Neuronal stem cell (in vitro differentiated cells): ENCODE measurements around the gene PPP5C.
A peak's percentile ranks its signal among the peaks of the same experiment; 100 is the strongest.

Experiments used
- DNase-seq: peaks from one replicate; pipeline ENCODE4 v3.0.0-alpha.2; 2013; ENCODE audit warnings: low spot score
- H2AFZ ChIP-seq: one replicate; pipeline ENCODE4 v1.6.1; 2013; ENCODE audit warnings: mild to moderate bottlenecking, low read length, inconsistent platforms
- H2AK5ac ChIP-seq: 2 replicates; pipeline ENCODE4 v1.6.1; 2013; ENCODE audit warnings: low read depth, mild to moderate bottlenecking, inconsistent platforms, low read length, moderate library complexity, mixed read lengths
- H2BK120ac ChIP-seq: 2 replicates; pipeline ENCODE4 v1.6.1; 2013; ENCODE audit warnings: low read depth, mild to moderate bottlenecking, inconsistent platforms, low read length, moderate library complexity, mixed read lengths
- H2BK12ac ChIP-seq: one replicate; pipeline ENCODE4 v1.6.1; 2013; ENCODE audit warnings: low read length, inconsistent platforms
- H2BK15ac ChIP-seq: 2 replicates; pipeline ENCODE4 v1.6.1; 2013; ENCODE audit warnings: mild to moderate bottlenecking, low read length, inconsistent platforms, mixed read lengths
- H2BK5ac ChIP-seq: one replicate; pipeline ENCODE4 v1.6.1; 2013; ENCODE audit warnings: inconsistent platforms, mild to moderate bottlenecking, low read length, moderate library complexity
- H3K14ac ChIP-seq: one replicate; pipeline ENCODE4 v1.6.1; 2013; ENCODE audit warnings: low read length, inconsistent platforms
- H3K18ac ChIP-seq: 2 replicates; pipeline ENCODE4 v1.6.1; 2013; ENCODE audit warnings: low read length, inconsistent platforms
- H3K23ac ChIP-seq: 2 replicates; pipeline ENCODE4 v1.6.1; 2013; ENCODE audit warnings: low read depth, mild to moderate bottlenecking, mixed read lengths, low read length, inconsistent platforms; ENCODE audit not compliant: poor library complexity
- H3K27ac ChIP-seq: replicated peaks from 3 replicates; pipeline ENCODE4 v1.5.1; 2013; ENCODE audit warnings: low read length, inconsistent platforms
- H3K27me3 ChIP-seq, 3 experiments: 2 replicates each; pipeline ENCODE4 v1.6.1; 2013; ENCODE audit warnings: low read length in 3 of 3, mild to moderate bottlenecking in 2 of 3, inconsistent platforms in 1 of 3, low read depth in 1 of 3, mixed read lengths in 1 of 3, moderate library complexity in 1 of 3; ENCODE audit not compliant: control insufficient read depth in 3 of 3, insufficient read depth in 3 of 3
- H3K36me3 ChIP-seq, 2 donors: replicated peaks in 1 of 2; 2 replicates each; pipeline ENCODE4 v1.6.1; 2013; ENCODE audit warnings: low read length in 2 of 2; ENCODE audit not compliant: control insufficient read depth in 2 of 2, insufficient read depth in 2 of 2
- H3K4ac ChIP-seq: 2 replicates; pipeline ENCODE4 v1.6.1; 2013; ENCODE audit warnings: inconsistent platforms, mild to moderate bottlenecking, low read length, moderate library complexity
- H3K4me1 ChIP-seq, 2 donors: 1 replicate in 1 of 2; 2 replicates in 1 of 2; pipeline ENCODE4 v1.6.1; 2013; ENCODE audit warnings: low read length in 2 of 2, low read depth in 1 of 2; ENCODE audit not compliant: control insufficient read depth in 2 of 2, insufficient read depth in 1 of 2
- H3K4me2 ChIP-seq: one replicate; pipeline ENCODE4 v1.6.1; 2013; ENCODE audit warnings: mild to moderate bottlenecking, low read length, inconsistent platforms; ENCODE audit not compliant: insufficient read depth, poor library complexity, severe bottlenecking
- H3K4me3 ChIP-seq, 2 donors: 2 replicates each; pipeline ENCODE4 v1.5.1; 2013; ENCODE audit warnings: low read length in 2 of 2, mild to moderate bottlenecking in 2 of 2, inconsistent platforms in 1 of 2, moderate library complexity in 1 of 2
- H3K79me1 ChIP-seq: one replicate; pipeline ENCODE4 v1.6.1; 2013; ENCODE audit warnings: low read depth, mild to moderate bottlenecking, inconsistent platforms, low read length, moderate library complexity
- H3K9ac ChIP-seq: one replicate; pipeline ENCODE4 v1.6.1; 2013; ENCODE audit warnings: mild to moderate bottlenecking, low read depth, low read length, inconsistent platforms; ENCODE audit not compliant: poor library complexity
- H3K9me3 ChIP-seq, 2 donors: replicated peaks in 1 of 2; 2 replicates each; pipeline versions ENCODE3 to v1.6.1; 2013; ENCODE audit warnings: low read length in 2 of 2, mild to moderate bottlenecking in 2 of 2, inconsistent platforms in 1 of 2, low read depth in 1 of 2, mixed read lengths in 1 of 2, moderate library complexity in 1 of 2; ENCODE audit not compliant: control insufficient read depth in 2 of 2, insufficient read depth in 1 of 2
- H4K8ac ChIP-seq: one replicate; pipeline ENCODE4 v1.6.1; 2013; ENCODE audit warnings: low read depth, mild to moderate bottlenecking, inconsistent platforms, low read length, moderate library complexity
- H4K91ac ChIP-seq: one replicate; pipeline ENCODE4 v1.6.1; 2013; ENCODE audit warnings: low read length, low read depth, mild to moderate bottlenecking, inconsistent platforms; ENCODE audit not compliant: poor library complexity
- WGBS, 2 donors: extraction: QIAGEN DNeasy Blood & Tissue Kit; methylation state at CpG; one replicate each; pipeline ENCODE4 v1.1.7; 2013; ENCODE audit warnings: missing lambda C conversion rate in 2 of 2, mixed read lengths in 1 of 2; ENCODE audit not compliant: insufficient read length in 2 of 2, insufficient replicate concordance in 1 of 2; ENCODE audit errors: extremely low coverage in 2 of 2; 5-methylcytosine and 5-hydroxymethylcytosine counted together

The PPP5C gene

GRCh38 chr19:46404055-46404752 lies 57.3 kb downstream of the PPP5C start:
- peak overlapping the region; percentile 82 for H2AFZ ChIP-seq
- peaks cover 2% of the 10 kb centered on the region for H3K79me1 ChIP-seq
- no peak overlapping the region for H3K27ac ChIP-seq
- no CpG with 5 or more reads among the region's 36 CpGs for WGBS, 2 donors
- H3K4me2 ChIP-seq = peak overlapping the region; percentile 52
- H2BK12ac ChIP-seq = peak overlapping the region; percentile 82
- peaks cover 0 to 2% of the 10 kb centered on the region in 2 donors for H3K36me3 ChIP-seq
- peak overlapping the region; percentile 9 for H2BK120ac ChIP-seq
- peak overlapping the region; percentile 53 for H3K4ac ChIP-seq
- H3K4me1 ChIP-seq = peaks cover 24 to 31% of the 10 kb centered on the region in 2 donors
- H2BK5ac ChIP-seq = no peak overlapping the region
- H2BK15ac ChIP-seq = peak overlapping the region; percentile 79
- H3K9me3 ChIP-seq = peaks cover 0 to 1% of the 10 kb centered on the region in 2 donors
- peak overlapping the region; percentile 38 for H3K14ac ChIP-seq
- peak overlapping the region; percentile 96 for H2AK5ac ChIP-seq
- peak overlapping the region; percentile 50 for H3K9ac ChIP-seq
- no peak for DNase-seq
- peak overlapping the region; percentile 91 for H3K23ac ChIP-seq
- H4K91ac ChIP-seq = no peak overlapping the region
- peaks cover 0 to 46% (median 2%) of the 10 kb centered on the region in 3 experiments for H3K27me3 ChIP-seq
- H3K4me3 ChIP-seq = peak overlapping the region; percentile 19 to 32
- peak overlapping the region; percentile 96 for H3K18ac ChIP-seq
- H4K8ac ChIP-seq = no peak overlapping the region

- Histone ChIP-seq H4K8ac (no peak overlapping the region), H2BK15ac (peak overlapping the region; percentile 79), H3K4me2 (peak overlapping the region; percentile 52), H2AFZ (peak overlapping the region; percentile 82), H2BK5ac (no peak overlapping the region), H3K4ac (peak overlapping the region; percentile 53), H3K18ac (peak overlapping the region; percentile 96), H3K27ac (no peak overlapping the region), H2AK5ac (peak overlapping the region; percentile 96), H2BK12ac (peak overlapping the region; percentile 41), H3K9ac (no peak overlapping the region), H3K9me3 (peaks cover 0 to 1% of the 10 kb centered on the region in 2 donors), H3K4me1 (peaks cover 25 to 34% of the 10 kb centered on the region in 2 donors), H3K79me1 (peaks cover 2% of the 10 kb centered on the region), H3K14ac (peak overlapping the region; percentile 38), H3K4me3 (no peak overlapping the region), H3K27me3 (peaks cover 0 to 46% (median 2%) of the 10 kb centered on the region in 3 experiments), H2BK120ac (peak overlapping the region; percentile 9), H3K36me3 (peaks cover 0 to 2% of the 10 kb centered on the region in 2 donors), H3K23ac (peak overlapping the region; percentile 91), H4K91ac (no peak overlapping the region)
- no CpG with 5 or more reads among the region's 41 CpGs for WGBS, 2 donors
- no peak for DNase-seq
These were observed 58.0 kb downstream of the PPP5C start for GRCh38 chr19:46404753-46405468.

- DNase-seq = no peak
- Histone ChIP-seq H3K4me1 (peaks cover 29 to 36% of the 10 kb centered on the region in 2 donors), H3K4ac (no peak overlapping the region), H3K27ac (no peak overlapping the region), H2BK12ac (no peak overlapping the region), H2BK15ac (no peak overlapping the region), H3K14ac (no peak overlapping the region), H3K27me3 (peaks cover 0 to 58% (median 2%) of the 10 kb centered on the region in 3 experiments), H3K36me3 (peaks cover 7 to 20% of the 10 kb centered on the region in 2 donors), H3K4me2 (no peak overlapping the region), H2AK5ac (no peak overlapping the region), H3K23ac (no peak overlapping the region), H2AFZ (no peak overlapping the region), H3K79me1 (peaks cover 4% of the 10 kb centered on the region), H2BK120ac (no peak overlapping the region), H4K91ac (no peak overlapping the region), H4K8ac (no peak overlapping the region), H2BK5ac (no peak overlapping the region), H3K9ac (no peak overlapping the region), H3K18ac (peak overlapping the region; percentile 29), H3K4me3 (no peak overlapping the region), H3K9me3 (peaks cover 0 to 1% of the 10 kb centered on the region in 2 donors)
- no CpG with 5 or more reads among the region's 6 CpGs for WGBS, 2 donors
These were observed 60.1 kb downstream of the PPP5C start for GRCh38 chr19:46406976-46407375.
